Gastrocnemius medialis (tissue), 4 donors: ENCODE measurements around the gene MOB3B. TPM values are rescaled to one million over a fixed set of nuclear protein-coding genes. Genes with fewer than 3 reads are reported as not detected.

Source experiments
- ATAC-seq, 2 donors: fragments of 150-250 bp; one replicate each; pipeline ENCODE4 v1.9.1; 2016
- DNase-seq, 2 donors: peaks; one replicate each; pipeline ENCODE4 v3.0.0-alpha.2; 2019
- H3K27ac ChIP-seq, 4 donors: fragments of 200-600 bp; sonication (generic); 1 replicate in 1 of 4; 2 replicates in 3 of 4; pipeline ENCODE4 v1.5.1; 2016 to 2018; ENCODE audit warnings: mild to moderate bottlenecking in 2 of 4, moderate library complexity in 1 of 4
- H3K27me3 ChIP-seq, 3 donors: fragments of 200-600 bp; sonication (generic) in 2 of 3; 1 replicate in 1 of 3; 2 replicates in 2 of 3; pipeline versions ENCODE4 v1.5.1 to v1.6.0; 2016 to 2019; ENCODE audit warnings: mild to moderate bottlenecking in 1 of 3, moderate library complexity in 1 of 3
- H3K36me3 ChIP-seq, 2 donors: fragments of 200-600 bp; sonication (generic) in 1 of 2; one replicate each; pipeline ENCODE4 v1.5.1; 2017 to 2018
- H3K4me1 ChIP-seq, 2 donors: fragments of 200-600 bp; sonication (generic) in 1 of 2; one replicate each; pipeline ENCODE4 v1.5.1; 2016 to 2017; ENCODE audit warnings: mild to moderate bottlenecking in 2 of 2
- H3K4me3 ChIP-seq, 4 donors: fragments of 200-600 bp; sonication (generic) in 3 of 4; 1 replicate in 1 of 4; 2 replicates in 3 of 4; pipeline ENCODE4 v1.5.1; 2016 to 2019; ENCODE audit warnings: mild to moderate bottlenecking in 2 of 4
- H3K9me3 ChIP-seq, 3 donors: fragments of 200-600 bp; sonication (generic) in 2 of 3; 1 replicate in 1 of 3; 2 replicates in 2 of 3; pipeline ENCODE4 v1.5.1; 2016 to 2019
- POLR2A ChIP-seq, 2 donors: fragments of 450-650 bp; IDR thresholded peaks; one replicate each; pipeline ENCODE4 v1.6.1; 2017; ENCODE audit warnings: antibody characterized with exemption in 2 of 2, mild to moderate bottlenecking in 2 of 2, moderate library complexity in 2 of 2
- in situ Hi-C, 4 donors: fragments of 200-750 bp; cut with MboI; loops; one replicate each; pipeline versions ENCODE4 v1.15.0 to v1.8.0; 2017; ENCODE audit warnings: low sequenced_read_pairs in 4 of 4
- intact Hi-C: fragments of 100-400 bp; cut with DNase I; formaldehyde crosslinking; loops from one replicate; pipeline ENCODE4 v1.15.1; 2023; ENCODE audit warnings: low total_unique reads
- total RNA-seq, 4 donors: library from RNA; depleted of rRNA; stranded (reverse); fragments of >200 nt; gene quantifications; one replicate each; pipeline versions ENCODE4 v1.1.0 to v1.2.3, GENCODE V29; 2016
- TF ChIP-seq, protein P1 (sequence below), 5 experiments: fragments of 450-650 bp in 3 of 5; fragments of 200-600 bp in 2 of 5; sonication (generic) in 2 of 5; IDR thresholded peaks in 4 of 5; conservative IDR thresholded peaks in 1 of 5; 1 replicate in 4 of 5; 2 replicates in 1 of 5; pipeline ENCODE4 v1.5.1; 2016 to 2019; ENCODE audit warnings: antibody characterized with exemption in 5 of 5, mild to moderate bottlenecking in 3 of 5, moderate library complexity in 3 of 5

The MOB3B gene
- total RNA-seq, 4 donors from 2014 or later: 3.4 to 16.3 (median 12.7) TPM

DNA sequence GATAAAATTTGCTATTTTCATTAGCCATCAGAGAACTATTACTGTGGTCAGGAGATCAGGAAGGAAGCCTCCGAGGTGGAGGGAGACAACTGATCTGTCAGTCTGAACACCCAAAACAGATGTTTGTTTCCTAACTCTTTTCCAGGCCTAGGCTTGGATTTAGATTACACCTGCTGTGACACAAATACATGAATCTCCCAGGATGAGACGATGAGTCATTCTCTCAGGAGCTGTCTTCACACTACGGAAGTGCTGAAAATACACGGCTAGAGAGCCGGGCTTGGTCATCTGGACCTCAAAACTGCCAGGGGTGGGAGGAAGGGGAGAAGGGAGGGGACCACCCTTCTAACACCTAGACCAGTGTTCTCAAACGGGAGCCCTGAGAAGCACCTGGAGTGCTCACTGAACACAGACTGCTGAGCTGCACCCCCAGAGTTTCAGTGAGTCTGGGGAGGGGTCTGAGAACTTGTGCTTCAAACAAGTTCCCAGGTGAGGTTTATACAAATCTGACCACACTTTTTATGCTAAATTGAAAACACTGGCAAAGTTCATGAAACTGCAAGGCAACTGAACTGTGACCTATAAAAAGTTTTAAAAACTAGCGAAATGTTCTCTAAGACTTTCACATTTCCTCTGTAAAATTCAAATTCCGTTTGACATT, 152.3 kb downstream of the MOB3B start:
- Histone ChIP-seq H3K4me1 (peaks cover 35 to 44% of the 10 kb centered on the region in 2 donors), H3K4me3 (no peak overlapping the region), H3K27ac (peak overlapping the region; percentile 68 to 78 (median 74)), H3K36me3 (no peaks in the 10 kb centered on the region), H3K9me3 (no peaks in the 10 kb centered on the region), H3K27me3 (no peaks in the 10 kb centered on the region)
- TF ChIP-seq, protein P1, sequence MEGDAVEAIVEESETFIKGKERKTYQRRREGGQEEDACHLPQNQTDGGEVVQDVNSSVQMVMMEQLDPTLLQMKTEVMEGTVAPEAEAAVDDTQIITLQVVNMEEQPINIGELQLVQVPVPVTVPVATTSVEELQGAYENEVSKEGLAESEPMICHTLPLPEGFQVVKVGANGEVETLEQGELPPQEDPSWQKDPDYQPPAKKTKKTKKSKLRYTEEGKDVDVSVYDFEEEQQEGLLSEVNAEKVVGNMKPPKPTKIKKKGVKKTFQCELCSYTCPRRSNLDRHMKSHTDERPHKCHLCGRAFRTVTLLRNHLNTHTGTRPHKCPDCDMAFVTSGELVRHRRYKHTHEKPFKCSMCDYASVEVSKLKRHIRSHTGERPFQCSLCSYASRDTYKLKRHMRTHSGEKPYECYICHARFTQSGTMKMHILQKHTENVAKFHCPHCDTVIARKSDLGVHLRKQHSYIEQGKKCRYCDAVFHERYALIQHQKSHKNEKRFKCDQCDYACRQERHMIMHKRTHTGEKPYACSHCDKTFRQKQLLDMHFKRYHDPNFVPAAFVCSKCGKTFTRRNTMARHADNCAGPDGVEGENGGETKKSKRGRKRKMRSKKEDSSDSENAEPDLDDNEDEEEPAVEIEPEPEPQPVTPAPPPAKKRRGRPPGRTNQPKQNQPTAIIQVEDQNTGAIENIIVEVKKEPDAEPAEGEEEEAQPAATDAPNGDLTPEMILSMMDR (IDR thresholded peaks at IDR 0.05 in 4 of 5, conservative IDR thresholded peaks at IDR 0.05 in 1 of 5): no peak
- no peak for TF ChIP-seq POLR2A (IDR thresholded peaks at IDR 0.05)
- in situ Hi-C loops: loop anchor here in 1 of 4 donors (10.0 kb wide), 1 partner anchor 168 kb away; no protein-coding TSS in a partner anchor
- DNase-seq (peak; percentile 49 to 65), ATAC-seq (peak; percentile 98 to 99)
- intact Hi-C loops: loop anchor here (5.0 to 10.0 kb wide), 2 partner anchors 150 to 422 kb away; partner anchors contain the start of genes IFT74 and MOB3B

DNA sequence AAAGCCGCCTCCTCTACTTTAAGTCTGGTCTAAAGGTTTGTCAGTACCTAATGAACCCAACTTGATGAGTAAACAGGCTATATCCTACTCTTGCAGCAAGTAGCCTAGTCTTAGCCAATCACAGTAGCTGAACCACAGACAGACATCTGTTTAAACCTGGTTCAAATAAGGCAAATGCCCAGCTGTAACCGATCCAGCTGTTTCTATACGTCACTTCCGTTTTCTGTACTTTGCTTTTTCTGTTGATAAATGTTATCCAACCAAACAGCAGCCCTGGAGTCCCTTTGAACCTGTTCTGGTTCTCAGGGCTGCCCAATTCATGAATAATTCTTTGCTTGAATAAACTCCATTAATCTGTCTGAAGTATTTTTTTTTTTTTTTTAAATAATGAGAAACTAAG, 155.8 kb downstream of the MOB3B start:
- H3K36me3 ChIP-seq: no peaks in the 10 kb centered on the region
- no peak overlapping the region for H3K4me3 ChIP-seq
- H3K27me3 ChIP-seq: no peaks in the 10 kb centered on the region
- ATAC-seq (no peak), DNase-seq (no peak)
- intact Hi-C loops (loop anchor here (5.0 to 10.0 kb wide), 2 partner anchors 198 to 419 kb away; partner anchors contain the start of genes C9orf72 and IFT74), in situ Hi-C loops (loop anchor here in 1 of 4 donors (10.0 kb wide), 1 partner anchor 171 kb away; no protein-coding TSS in a partner anchor)
- H3K4me1 ChIP-seq: peaks cover 51 to 54% of the 10 kb centered on the region in 2 donors
- H3K9me3 ChIP-seq: no peaks in the 10 kb centered on the region
- TF ChIP-seq, protein P1 (IDR thresholded peaks at IDR 0.05 in 4 of 5, conservative IDR thresholded peaks at IDR 0.05 in 1 of 5): no peak
- no peak for TF ChIP-seq POLR2A (IDR thresholded peaks at IDR 0.05)
- no peak overlapping the region for H3K27ac ChIP-seq

DNA sequence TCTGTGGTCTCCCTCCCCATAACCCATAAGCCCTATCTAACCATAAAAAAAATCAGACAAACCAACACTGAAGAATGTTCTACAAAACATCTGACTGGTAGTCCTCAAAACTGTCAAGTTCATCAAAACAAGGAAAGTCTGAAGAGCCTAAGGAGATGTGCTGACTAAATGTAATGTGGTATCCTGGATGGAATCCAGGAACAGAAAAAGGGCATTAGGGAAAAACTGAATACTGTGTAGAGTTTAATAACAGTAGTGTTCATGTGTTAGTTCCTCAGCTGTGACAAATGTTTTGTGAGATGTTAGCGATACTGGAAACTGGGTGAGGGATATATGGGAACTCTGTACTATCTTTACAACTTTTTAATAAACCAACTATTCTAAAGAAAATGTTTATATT, 157.0 kb downstream of the MOB3B start:
- H3K36me3 ChIP-seq: no peaks in the 10 kb centered on the region
- TF ChIP-seq, protein P1 (IDR thresholded peaks at IDR 0.05 in 4 of 5, conservative IDR thresholded peaks at IDR 0.05 in 1 of 5): no peak
- TF ChIP-seq POLR2A (IDR thresholded peaks at IDR 0.05): no peak
- in situ Hi-C loops (loop anchor here in 1 of 4 donors (10.0 kb wide), 1 partner anchor 172 kb away; no protein-coding TSS in a partner anchor), intact Hi-C loops (loop anchor here (5.0 to 10.0 kb wide), 2 partner anchors 200 to 418 kb away; partner anchors contain the start of genes C9orf72 and IFT74)
- peak overlapping the region in 1 of 4 donors; percentile 43 for H3K27ac ChIP-seq
- peaks cover 52 to 57% of the 10 kb centered on the region in 2 donors for H3K4me1 ChIP-seq
- no peaks in the 10 kb centered on the region for H3K9me3 ChIP-seq
- no peak for DNase-seq
- ATAC-seq: no peak
- no peak overlapping the region for H3K4me3 ChIP-seq
- H3K27me3 ChIP-seq: no peaks in the 10 kb centered on the region

DNA sequence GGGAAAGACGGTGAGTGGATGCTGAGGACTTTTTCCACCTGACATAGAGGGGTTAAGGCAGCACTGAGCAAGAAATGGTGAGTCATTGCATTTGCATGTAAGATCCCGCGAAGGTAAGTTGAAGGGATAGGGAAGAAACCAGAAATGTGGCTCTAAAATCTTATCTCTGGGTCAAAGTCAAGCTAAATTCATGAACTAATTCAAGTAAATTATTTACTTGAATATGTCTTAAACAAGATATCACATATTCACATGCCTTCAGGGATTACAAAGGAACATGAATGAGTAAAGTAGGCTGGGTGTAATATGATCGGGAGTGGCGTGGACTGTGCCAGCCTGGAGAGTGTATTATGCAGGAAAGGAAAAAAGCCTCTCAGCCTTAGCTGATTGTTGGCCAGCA, 158.2 kb downstream of the MOB3B start:
- in situ Hi-C loops: loop anchor here in 1 of 4 donors (10.0 kb wide), 1 partner anchor 173 kb away; no protein-coding TSS in a partner anchor
- peak; percentile 79 to 84 for ATAC-seq

More for the DNA sequence above, 158.2 kb downstream of the MOB3B start:
- Histone ChIP-seq H3K9me3 (no peaks in the 10 kb centered on the region), H3K27me3 (no peaks in the 10 kb centered on the region), H3K4me3 (peak overlapping the region in 1 of 4 donors; percentile 18), H3K27ac (peak overlapping the region in 3 of 4 donors; percentile 8 to 43 (median 30)), H3K4me1 (peaks cover 51 to 55% of the 10 kb centered on the region in 2 donors), H3K36me3 (no peaks in the 10 kb centered on the region)
- peak in 1 of 2 donors; percentile 59 for DNase-seq
- TF ChIP-seq, protein P1 (IDR thresholded peaks at IDR 0.05 in 4 of 5, conservative IDR thresholded peaks at IDR 0.05 in 1 of 5): no peak
- TF ChIP-seq POLR2A (IDR thresholded peaks at IDR 0.05): no peak
- intact Hi-C loops: loop anchor here (5.0 to 10.0 kb wide), 2 partner anchors 201 to 417 kb away; partner anchors contain the start of genes C9orf72 and IFT74
